ENCODE measurements around the gene RHOH.

RHOH gene

DNA sequence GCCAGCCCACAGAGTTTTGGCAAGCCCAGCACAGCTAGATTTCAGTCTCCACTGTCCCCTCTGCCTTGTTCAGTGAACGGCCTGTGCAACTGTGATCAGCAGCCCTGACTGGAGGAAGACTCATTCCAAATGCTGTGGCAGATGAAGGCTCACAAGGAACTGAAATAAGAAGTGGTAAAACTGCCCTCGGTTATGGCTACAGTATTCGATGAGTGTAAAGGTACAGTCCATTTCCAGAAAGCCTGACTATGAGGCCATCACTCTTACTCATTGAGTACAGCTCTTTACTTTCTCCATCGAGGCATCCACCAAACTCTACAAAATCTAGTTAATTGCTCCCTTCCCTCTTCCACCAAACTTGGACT lies 69.1 kb downstream of the RHOH start:
- no peak for DNase-seq (ENCODE audit: extremely low spot score)
- ChIA-PET CTCF (interaction anchor here (0.5 kb wide), 1 partner anchor 852 kb away, joined by 3 read pairs; no protein-coding TSS in a partner anchor), POLR2A (no interaction called here)
- TF ChIP-seq L3MBTL2 (conservative IDR thresholded peaks at IDR 0.05) (no peak), TARDBP (IDR thresholded peaks at IDR 0.05) (no peak), SUZ12 (IDR thresholded peaks at IDR 0.05) (no peak), FOXM1 (IDR thresholded peaks at IDR 0.05; ENCODE audit: borderline replicate concordance) (no peak), FOXK2 (IDR thresholded peaks at IDR 0.05) (no peak), ARNT (IDR thresholded peaks at IDR 0.05) (no peak), HDGF (IDR thresholded peaks at IDR 0.05; ENCODE audit: borderline replicate concordance) (no peak), CTBP1 (IDR thresholded peaks at IDR 0.05; ENCODE audit: borderline replicate concordance) (no peak), ELF4 (IDR thresholded peaks at IDR 0.05) (no peak), NFRKB (IDR thresholded peaks at IDR 0.05) (no peak), ZNF384 (IDR thresholded peaks at IDR 0.05) (no peak)

DNA sequence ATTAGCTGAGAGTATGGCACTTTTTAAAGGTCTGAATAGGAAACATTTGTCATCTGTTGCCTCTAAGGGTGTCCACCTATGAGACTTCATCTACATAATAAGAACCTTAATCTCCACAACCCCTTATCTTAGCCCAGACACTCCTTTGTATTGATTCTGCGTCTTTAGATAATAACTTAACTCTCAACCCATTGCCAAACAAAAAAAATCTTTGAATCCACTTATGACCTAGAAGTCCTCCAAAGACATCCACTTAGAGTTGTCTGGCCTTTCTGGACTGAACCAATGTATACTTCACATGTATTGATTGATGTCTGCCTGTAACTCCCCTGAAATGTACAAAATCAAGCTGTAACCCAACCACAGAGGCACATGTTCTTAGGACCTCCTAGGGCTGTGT lies 72.3 kb downstream of the RHOH start:
- ChIA-PET CTCF (no interaction called here), POLR2A (no interaction called here)
- no peak for TF ChIP-seq TARDBP (IDR thresholded peaks at IDR 0.05)
- no peak for DNase-seq (ENCODE audit: extremely low spot score)

DNA sequence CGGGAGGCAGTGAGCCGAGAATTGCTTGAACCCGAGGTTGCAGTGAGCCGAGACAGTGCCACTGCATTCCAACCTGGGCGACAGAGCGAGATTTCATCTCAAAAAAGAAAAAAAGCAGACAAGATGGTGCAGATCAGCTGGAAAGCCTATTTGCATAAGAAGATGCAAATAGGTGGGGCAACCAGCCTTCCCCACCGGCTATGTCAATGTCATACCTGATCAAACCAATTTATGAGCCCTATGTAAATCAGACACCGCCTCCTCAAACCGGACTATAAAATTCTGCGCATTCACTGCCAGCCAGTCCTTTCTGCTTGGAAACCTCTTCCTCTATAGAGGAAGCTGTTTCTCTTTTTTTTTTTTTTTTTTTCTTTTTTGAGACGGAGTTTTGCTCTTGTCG lies 73.8 kb downstream of the RHOH start:
- ChIA-PET POLR2A (no interaction called here), CTCF (no interaction called here)
- TF ChIP-seq BHLHE40 (IDR thresholded peaks at IDR 0.05; ENCODE audit: borderline replicate concordance) (no peak), CTBP1 (IDR thresholded peaks at IDR 0.05; ENCODE audit: borderline replicate concordance) (no peak), FOXA1 (IDR thresholded peaks at IDR 0.05) (no peak), LEF1 (IDR thresholded peaks at IDR 0.05; ENCODE audit: borderline replicate concordance) (no peak), ZNF384 (IDR thresholded peaks at IDR 0.05) (no peak), FOXK2 (IDR thresholded peaks at IDR 0.05) (no peak), ARNT (IDR thresholded peaks at IDR 0.05) (no peak), TARDBP (IDR thresholded peaks at IDR 0.05) (no peak), NFRKB (IDR thresholded peaks at IDR 0.05) (no peak)
- DNase-seq (ENCODE audit: extremely low spot score) = no peak

DNA sequence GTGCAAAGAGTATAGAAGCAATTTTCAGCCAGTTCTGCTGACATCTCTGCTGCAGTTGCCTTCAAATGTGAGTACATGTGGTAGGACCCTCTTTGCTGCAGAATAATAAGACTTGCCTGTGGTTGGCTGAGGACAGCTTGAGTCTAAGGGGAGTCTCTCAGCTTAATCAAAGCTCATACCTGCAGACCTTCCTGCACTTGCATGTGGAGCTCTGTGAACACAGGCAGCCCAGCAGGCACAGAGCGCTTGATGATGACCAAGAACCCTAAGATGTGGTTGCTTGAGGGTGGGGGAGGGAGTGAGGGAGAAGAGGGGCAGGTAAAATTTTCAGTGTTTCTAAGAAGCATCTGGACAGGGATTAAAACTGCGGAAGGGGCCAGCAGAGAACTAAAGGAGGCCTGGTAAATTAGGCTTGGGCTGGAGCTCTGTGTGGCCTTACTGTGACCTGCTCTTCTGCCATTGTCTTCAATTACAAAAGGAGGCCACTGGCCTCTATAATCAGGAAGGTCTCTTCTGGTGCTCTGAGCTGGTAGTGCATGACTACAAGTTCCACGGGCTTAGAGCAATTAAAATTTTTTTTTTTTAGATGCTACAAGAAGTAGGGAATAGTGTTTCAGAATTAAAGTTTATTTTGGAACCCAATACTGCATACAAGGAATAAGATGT lies 78.4 kb downstream of the RHOH start:
- ChIA-PET CTCF (no interaction called here), POLR2A (no interaction called here)
- DNase-seq (ENCODE audit: extremely low spot score) = no peak
- TF ChIP-seq SUZ12 (IDR thresholded peaks at IDR 0.05) (no peak), FOXA1 (IDR thresholded peaks at IDR 0.05) (no peak), SP1 (IDR thresholded peaks at IDR 0.05) (no peak)

DNA sequence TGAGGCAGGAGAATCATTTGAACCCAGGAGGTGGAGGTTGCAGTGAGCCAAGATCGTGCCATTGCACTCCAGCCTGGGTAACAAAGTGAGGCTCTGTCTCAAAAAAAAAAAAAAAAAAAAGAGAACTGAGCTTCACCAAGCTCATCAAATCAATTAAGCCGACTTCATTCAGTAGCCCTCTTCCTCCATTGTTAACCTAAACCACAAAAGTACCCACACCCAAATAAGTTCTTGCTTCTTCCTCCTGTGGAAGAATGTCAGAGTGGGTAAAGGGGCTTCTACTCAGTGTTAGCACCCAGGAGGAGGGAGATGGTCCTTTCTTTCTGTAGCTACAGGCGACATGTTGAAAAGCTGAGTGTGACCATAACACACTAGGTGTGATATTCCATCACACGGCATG lies 79.7 kb downstream of the RHOH start:
- DNase-seq (ENCODE audit: extremely low spot score) = no peak
- ChIA-PET CTCF (no interaction called here), POLR2A (interaction anchor here (0.6 kb wide), 1 partner anchor 190 kb away, joined by 3 read pairs; no protein-coding TSS in a partner anchor)
- TF ChIP-seq FOXA1 (IDR thresholded peaks at IDR 0.05) = no peak

DNA sequence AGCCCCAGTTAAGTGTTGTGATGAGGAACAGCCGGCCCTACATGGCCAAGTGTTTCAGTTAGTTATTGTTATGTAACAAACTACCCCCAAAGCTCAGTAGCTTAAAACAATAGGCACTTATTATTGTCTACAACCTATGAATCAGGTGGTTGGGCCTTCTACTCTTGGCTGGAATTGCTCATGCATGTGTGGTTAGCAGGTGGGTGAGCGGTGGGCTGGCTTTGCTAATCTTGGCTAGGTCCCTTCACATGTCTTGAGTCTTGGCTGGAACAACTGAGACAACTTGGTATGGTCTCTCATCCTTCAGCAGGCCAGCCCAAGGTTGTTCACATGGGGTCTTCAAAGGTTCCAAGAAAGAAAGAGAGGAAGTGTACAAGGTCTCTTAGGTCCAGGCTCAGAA lies 83.8 kb downstream of the RHOH start:
- no peak for DNase-seq (ENCODE audit: extremely low spot score)
- POLR2A ChIA-PET = no interaction called here
- no peak for TF ChIP-seq LEF1 (IDR thresholded peaks at IDR 0.05; ENCODE audit: borderline replicate concordance)
- no peak for TF ChIP-seq ARNT (IDR thresholded peaks at IDR 0.05)
- no peak for TF ChIP-seq ZNF384 (IDR thresholded peaks at IDR 0.05)
- no peak for TF ChIP-seq SP1 (IDR thresholded peaks at IDR 0.05)
- no peak for TF ChIP-seq FOXA1 (IDR thresholded peaks at IDR 0.05)
- TF ChIP-seq HDGF (IDR thresholded peaks at IDR 0.05; ENCODE audit: borderline replicate concordance) = no peak
- no peak for TF ChIP-seq ELF4 (IDR thresholded peaks at IDR 0.05)
- no peak for TF ChIP-seq FOXM1 (IDR thresholded peaks at IDR 0.05; ENCODE audit: borderline replicate concordance)
- TF ChIP-seq CTBP1 (IDR thresholded peaks at IDR 0.05; ENCODE audit: borderline replicate concordance) = no peak
- TF ChIP-seq BHLHE40 (IDR thresholded peaks at IDR 0.05; ENCODE audit: borderline replicate concordance) = no peak
- no peak for TF ChIP-seq TARDBP (IDR thresholded peaks at IDR 0.05)
- TF ChIP-seq NFRKB (IDR thresholded peaks at IDR 0.05) = no peak
- TF ChIP-seq, protein P1, sequence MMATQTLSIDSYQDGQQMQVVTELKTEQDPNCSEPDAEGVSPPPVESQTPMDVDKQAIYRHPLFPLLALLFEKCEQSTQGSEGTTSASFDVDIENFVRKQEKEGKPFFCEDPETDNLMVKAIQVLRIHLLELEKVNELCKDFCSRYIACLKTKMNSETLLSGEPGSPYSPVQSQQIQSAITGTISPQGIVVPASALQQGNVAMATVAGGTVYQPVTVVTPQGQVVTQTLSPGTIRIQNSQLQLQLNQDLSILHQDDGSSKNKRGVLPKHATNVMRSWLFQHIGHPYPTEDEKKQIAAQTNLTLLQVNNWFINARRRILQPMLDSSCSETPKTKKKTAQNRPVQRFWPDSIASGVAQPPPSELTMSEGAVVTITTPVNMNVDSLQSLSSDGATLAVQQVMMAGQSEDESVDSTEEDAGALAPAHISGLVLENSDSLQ (IDR thresholded peaks at IDR 0.05) = no peak
- no peak for TF ChIP-seq L3MBTL2 (conservative IDR thresholded peaks at IDR 0.05)
- TF ChIP-seq FOXK2 (IDR thresholded peaks at IDR 0.05) = no peak
- TF ChIP-seq SUZ12 (IDR thresholded peaks at IDR 0.05) = no peak
- CTCF ChIA-PET = no interaction called here

DNA sequence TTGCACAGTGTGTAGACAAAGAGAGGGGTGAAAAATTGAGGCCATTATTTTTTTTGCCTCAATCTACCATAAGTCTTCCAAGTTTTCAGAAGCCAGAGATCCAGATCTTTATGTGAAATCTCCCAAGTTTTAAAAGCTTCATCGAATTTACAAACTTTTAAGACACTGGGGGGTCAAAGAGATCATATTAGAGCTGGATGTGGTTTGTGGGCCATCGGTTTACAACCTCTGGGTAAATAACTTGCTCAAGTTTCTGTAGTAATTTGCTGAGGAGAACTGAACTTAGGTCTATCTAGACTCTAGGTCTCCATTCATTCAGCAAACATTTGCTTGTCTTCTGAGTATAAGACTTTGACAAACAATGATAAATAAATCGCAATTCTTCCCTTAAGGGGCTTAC lies 84.3 kb downstream of the RHOH start:
- no peak for DNase-seq (ENCODE audit: extremely low spot score)
- TF ChIP-seq LEF1 (IDR thresholded peaks at IDR 0.05; ENCODE audit: borderline replicate concordance) (no peak), ARNT (IDR thresholded peaks at IDR 0.05) (no peak), L3MBTL2 (conservative IDR thresholded peaks at IDR 0.05) (no peak), NFRKB (IDR thresholded peaks at IDR 0.05) (no peak), SP1 (IDR thresholded peaks at IDR 0.05) (no peak), BHLHE40 (IDR thresholded peaks at IDR 0.05; ENCODE audit: borderline replicate concordance) (no peak), SUZ12 (IDR thresholded peaks at IDR 0.05) (no peak), HDGF (IDR thresholded peaks at IDR 0.05; ENCODE audit: borderline replicate concordance) (no peak), CTBP1 (IDR thresholded peaks at IDR 0.05; ENCODE audit: borderline replicate concordance) (no peak), TARDBP (IDR thresholded peaks at IDR 0.05) (no peak), FOXM1 (IDR thresholded peaks at IDR 0.05; ENCODE audit: borderline replicate concordance) (no peak), ZNF384 (IDR thresholded peaks at IDR 0.05) (no peak), ELF4 (IDR thresholded peaks at IDR 0.05) (no peak), FOXK2 (IDR thresholded peaks at IDR 0.05) (no peak), FOXA1 (IDR thresholded peaks at IDR 0.05) (no peak)
- TF ChIP-seq, protein P1 (IDR thresholded peaks at IDR 0.05) = no peak
- POLR2A ChIA-PET = no interaction called here
- CTCF ChIA-PET = no interaction called here

Data from HEK293T (cell line).